ENCODE data around the gene ITPKB.

ITPKB gene

DNA sequence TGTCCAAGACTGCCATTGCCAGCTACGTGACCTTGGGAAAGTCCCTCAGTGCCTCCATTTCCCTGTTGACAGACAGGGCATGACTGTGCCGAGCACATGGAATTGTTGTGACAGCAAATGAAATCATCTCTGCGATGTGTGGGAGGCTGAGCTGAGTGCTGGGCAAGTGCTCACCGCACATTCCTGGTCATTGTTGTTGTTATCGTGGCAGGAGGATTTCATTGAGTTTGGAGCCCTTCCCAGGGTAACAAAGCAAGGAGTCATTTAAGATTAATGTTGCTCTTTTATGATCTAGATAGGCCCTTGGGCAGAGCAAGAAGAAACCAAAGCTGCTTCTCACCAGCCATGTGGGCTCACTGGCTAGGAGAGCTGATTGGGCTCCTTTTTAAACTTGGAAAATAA is 39.6 kb upstream of the ITPKB start:
- H4K20me1 ChIP-seq (ENCODE audit: insufficient read depth, low read length) = no peaks in the 10 kb centered on the region
- no peaks in the 10 kb centered on the region for H3F3A ChIP-seq (ENCODE audit: insufficient read depth, low read length)
- no peaks in the 10 kb centered on the region for H3K9me3 ChIP-seq (ENCODE audit: low read length)
- no peak overlapping the region for H3K27ac ChIP-seq (ENCODE audit: low read depth, low read length, poor library complexity, severe bottlenecking)
- no peaks in the 10 kb centered on the region for H3K4me1 ChIP-seq (ENCODE audit: insufficient read depth, low read length, severe bottlenecking)
- no peak overlapping the region for H2AFZ ChIP-seq (ENCODE audit: low read length)
- H3K4me2 ChIP-seq (ENCODE audit: low read length) = no peak overlapping the region
- H3K4me3 ChIP-seq (ENCODE audit: low read depth, low read length, poor library complexity, severe bottlenecking) = no peak overlapping the region
- no peaks in the 10 kb centered on the region for H3K36me3 ChIP-seq (ENCODE audit: insufficient read depth, low read length)
- H3K9me2 ChIP-seq (ENCODE audit: low read depth, low read length) = no peaks in the 10 kb centered on the region
- H3K79me2 ChIP-seq (ENCODE audit: insufficient read depth, low read length) = no peaks in the 10 kb centered on the region
- TF ChIP-seq, protein P1, sequence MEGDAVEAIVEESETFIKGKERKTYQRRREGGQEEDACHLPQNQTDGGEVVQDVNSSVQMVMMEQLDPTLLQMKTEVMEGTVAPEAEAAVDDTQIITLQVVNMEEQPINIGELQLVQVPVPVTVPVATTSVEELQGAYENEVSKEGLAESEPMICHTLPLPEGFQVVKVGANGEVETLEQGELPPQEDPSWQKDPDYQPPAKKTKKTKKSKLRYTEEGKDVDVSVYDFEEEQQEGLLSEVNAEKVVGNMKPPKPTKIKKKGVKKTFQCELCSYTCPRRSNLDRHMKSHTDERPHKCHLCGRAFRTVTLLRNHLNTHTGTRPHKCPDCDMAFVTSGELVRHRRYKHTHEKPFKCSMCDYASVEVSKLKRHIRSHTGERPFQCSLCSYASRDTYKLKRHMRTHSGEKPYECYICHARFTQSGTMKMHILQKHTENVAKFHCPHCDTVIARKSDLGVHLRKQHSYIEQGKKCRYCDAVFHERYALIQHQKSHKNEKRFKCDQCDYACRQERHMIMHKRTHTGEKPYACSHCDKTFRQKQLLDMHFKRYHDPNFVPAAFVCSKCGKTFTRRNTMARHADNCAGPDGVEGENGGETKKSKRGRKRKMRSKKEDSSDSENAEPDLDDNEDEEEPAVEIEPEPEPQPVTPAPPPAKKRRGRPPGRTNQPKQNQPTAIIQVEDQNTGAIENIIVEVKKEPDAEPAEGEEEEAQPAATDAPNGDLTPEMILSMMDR (IDR thresholded peaks at IDR 0.05; ENCODE audit: low read length) = no peak
- no peak for TF ChIP-seq EZH2 (IDR thresholded peaks at IDR 0.05; ENCODE audit: borderline replicate concordance, low read length)
- H3K27me3 ChIP-seq (ENCODE audit: insufficient read depth, low read length) = peaks cover 4% of the 10 kb centered on the region; the same call in 1 of the 2 replicates
- H3K9ac ChIP-seq (ENCODE audit: low read length) = no peak overlapping the region

GRCh38 chr1:226776975-226777374 is 37.9 kb upstream of the ITPKB start:
- peaks cover 4% of the 10 kb centered on the region; the same call in 1 of the 2 replicates for H3K27me3 ChIP-seq (ENCODE audit: insufficient read depth, low read length)
- no peak overlapping the region for H3K9ac ChIP-seq (ENCODE audit: low read length)
- no peak overlapping the region for H3K4me2 ChIP-seq (ENCODE audit: low read length)
- no peak overlapping the region for H3K27ac ChIP-seq (ENCODE audit: low read depth, low read length, poor library complexity, severe bottlenecking)
- H3K79me2 ChIP-seq (ENCODE audit: insufficient read depth, low read length) = no peaks in the 10 kb centered on the region
- H3K9me3 ChIP-seq (ENCODE audit: low read length) = no peaks in the 10 kb centered on the region
- H4K20me1 ChIP-seq (ENCODE audit: insufficient read depth, low read length) = no peaks in the 10 kb centered on the region
- no peak overlapping the region for H2AFZ ChIP-seq (ENCODE audit: low read length)
- H3F3A ChIP-seq (ENCODE audit: insufficient read depth, low read length) = no peaks in the 10 kb centered on the region
- H3K36me3 ChIP-seq (ENCODE audit: insufficient read depth, low read length) = no peaks in the 10 kb centered on the region
- no peak for TF ChIP-seq EZH2 (IDR thresholded peaks at IDR 0.05; ENCODE audit: borderline replicate concordance, low read length)
- TF ChIP-seq, protein P1 (IDR thresholded peaks at IDR 0.05; ENCODE audit: low read length) = no peak
- no peak overlapping the region for H3K4me3 ChIP-seq (ENCODE audit: low read depth, low read length, poor library complexity, severe bottlenecking)
- H3K4me1 ChIP-seq (ENCODE audit: insufficient read depth, low read length, severe bottlenecking) = peaks cover 5% of the 10 kb centered on the region
- H3K9me2 ChIP-seq (ENCODE audit: low read depth, low read length) = no peaks in the 10 kb centered on the region

- Histone ChIP-seq H3K9me2 (ENCODE audit: low read depth, low read length) (no peaks in the 10 kb centered on the region), H3K79me2 (ENCODE audit: insufficient read depth, low read length) (no peaks in the 10 kb centered on the region), H3K27me3 (ENCODE audit: insufficient read depth, low read length) (no peaks in the 10 kb centered on the region), H3K9ac (ENCODE audit: low read length) (no peak overlapping the region), H3K9me3 (ENCODE audit: low read length) (no peaks in the 10 kb centered on the region), H3K27ac (ENCODE audit: low read depth, low read length, poor library complexity, severe bottlenecking) (no peak overlapping the region), H4K20me1 (ENCODE audit: insufficient read depth, low read length) (no peaks in the 10 kb centered on the region), H3K36me3 (ENCODE audit: insufficient read depth, low read length) (no peaks in the 10 kb centered on the region), H3K4me2 (ENCODE audit: low read length) (no peak overlapping the region), H3K4me1 (ENCODE audit: insufficient read depth, low read length, severe bottlenecking) (peaks cover 5% of the 10 kb centered on the region), H3F3A (ENCODE audit: insufficient read depth, low read length) (no peaks in the 10 kb centered on the region), H3K4me3 (ENCODE audit: low read depth, low read length, poor library complexity, severe bottlenecking) (no peak overlapping the region), H2AFZ (ENCODE audit: low read length) (no peak overlapping the region)
- no peak for TF ChIP-seq EZH2 (IDR thresholded peaks at IDR 0.05; ENCODE audit: borderline replicate concordance, low read length)
- TF ChIP-seq, protein P1 (IDR thresholded peaks at IDR 0.05; ENCODE audit: low read length) = no peak
Observed at GRCh38 chr1:226776066-226776465, 37.0 kb upstream of the ITPKB start.
